A204.1 (cell line): ENCODE results near the gene GAS6.
"Not testable (repeated sequence)": the region's sequence is repeated elsewhere in the genome, so short reads cannot be mapped to it uniquely, and the experiment has no call there.

Source experiments
- FAIRE-seq: peaks from 2 replicates; lab custom pipeline; 2012; peaks lifted over from hg19 to GRCh38; lab: Jason Lieb, UNC

Gene GAS6

GRCh38 chr13:113863524-113864272 lies at the start of gene GAS6:
TSS of gene GAS6 (minus strand) at chr13:113864076. CDS start at chr13:113863920, 156 bp downstream.
- no peak for FAIRE-seq

DNA sequence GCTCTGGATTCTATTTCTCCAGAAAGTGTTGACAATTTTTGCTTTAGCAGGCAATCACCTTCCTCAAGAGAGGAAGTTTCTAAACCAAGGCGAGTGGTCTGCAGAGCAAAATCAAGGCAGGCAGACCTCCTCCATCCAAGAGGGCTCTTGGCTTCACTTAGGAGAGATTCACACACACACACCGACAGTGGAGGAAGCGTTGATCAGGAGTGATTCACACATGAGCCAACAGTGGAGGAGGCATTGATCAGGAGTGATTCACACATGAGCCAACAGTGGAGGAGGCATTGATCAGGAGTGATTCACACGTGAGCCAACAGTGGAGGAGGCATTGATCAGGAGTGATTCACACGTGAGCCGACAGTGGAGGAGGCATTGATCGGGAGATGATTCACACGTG lies 49.5 kb upstream of the GAS6 start:
- FAIRE-seq: not testable (repeated sequence)

DNA sequence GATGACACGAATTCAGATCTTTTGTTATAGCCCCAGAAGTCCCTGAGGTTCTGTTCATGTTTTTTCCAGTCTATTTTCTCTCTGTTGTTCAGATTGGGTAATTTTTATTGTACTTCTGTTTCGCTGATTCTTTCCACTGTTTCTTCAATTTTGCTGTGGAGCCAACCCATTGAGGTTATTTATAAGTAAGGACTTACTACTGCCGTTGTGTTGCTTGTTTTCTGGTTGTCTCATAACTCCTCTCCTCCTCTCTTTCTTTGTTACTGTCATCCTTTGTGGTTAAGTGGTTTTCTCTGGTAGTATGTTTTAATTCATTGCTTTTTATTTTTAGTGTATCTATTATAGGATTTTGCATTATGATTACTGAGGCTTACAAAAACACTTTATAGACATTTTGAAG lies 48.7 kb upstream of the GAS6 start:
- FAIRE-seq: no peak

DNA sequence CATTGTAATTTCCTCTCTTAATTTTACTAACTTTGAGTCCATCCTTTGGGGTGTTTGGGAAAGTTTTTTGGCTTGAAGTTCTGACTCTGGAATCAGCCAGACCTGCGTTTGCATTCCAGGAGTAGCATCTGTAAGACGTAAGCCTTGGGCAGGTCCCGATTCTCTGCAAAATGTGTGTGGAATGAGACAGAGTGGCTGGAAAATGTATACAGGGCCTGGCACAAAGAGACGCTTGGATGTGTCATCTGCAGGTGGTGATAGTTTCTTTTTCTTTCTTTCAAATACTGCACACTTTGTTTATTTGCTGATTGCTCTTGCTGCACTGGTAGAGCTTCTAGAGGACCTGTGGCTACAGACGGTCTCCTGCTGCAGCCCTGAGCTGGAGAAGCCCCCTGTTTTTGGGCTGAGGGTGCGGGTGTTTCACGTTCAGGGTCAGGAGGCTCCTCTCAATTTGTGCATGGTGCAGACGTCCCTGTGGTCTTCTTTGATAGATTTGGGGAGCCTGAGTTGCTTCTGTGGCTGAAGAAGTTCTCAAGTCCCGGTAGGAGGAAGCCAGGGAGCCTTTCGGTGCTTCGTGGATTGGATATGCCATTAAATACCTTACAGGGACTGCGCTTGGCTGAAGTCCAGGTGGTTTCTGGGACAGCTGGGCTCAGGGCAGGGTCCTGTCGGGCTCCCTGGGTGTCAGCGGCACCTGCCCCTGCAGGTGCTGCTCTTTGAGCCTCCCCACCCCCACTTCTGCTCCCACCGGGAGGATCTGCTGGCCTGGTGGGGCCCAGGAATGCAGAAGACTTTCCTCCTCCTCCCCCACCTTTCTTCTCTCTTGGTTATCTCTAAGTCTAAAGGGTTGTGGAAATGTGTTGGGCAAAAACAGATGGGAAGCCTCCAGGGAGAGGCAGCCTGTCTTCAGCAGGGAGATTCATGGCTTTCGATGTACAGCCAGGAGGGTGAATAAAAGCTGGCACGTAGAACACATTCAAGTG lies 44.0 kb upstream of the GAS6 start:
- no peak for FAIRE-seq

GRCh38 chr13:113906571-113906970 lies 42.7 kb upstream of the GAS6 start:
- FAIRE-seq: no peak

DNA sequence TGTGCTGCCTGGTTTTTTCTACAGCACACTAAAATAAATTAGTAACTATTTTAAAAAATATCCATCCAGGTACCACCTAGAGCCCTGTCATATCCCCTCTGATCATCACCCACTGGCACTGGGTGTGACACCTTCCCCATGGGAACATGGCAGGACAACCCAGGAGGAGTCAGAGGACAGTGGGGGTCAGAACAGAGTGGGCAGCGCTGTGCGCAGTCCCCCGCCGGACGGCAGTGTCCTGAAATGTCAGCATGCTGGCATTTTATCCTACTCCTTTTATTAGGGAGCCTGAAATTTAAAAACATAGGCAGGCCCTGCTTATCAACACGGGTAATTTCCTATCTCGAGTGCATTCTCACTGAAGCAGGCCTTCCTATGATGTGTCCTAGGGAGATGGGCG lies 42.1 kb upstream of the GAS6 start:
- no peak for FAIRE-seq

- FAIRE-seq: no peak
These were observed 41.1 kb upstream of the GAS6 start for GRCh38 chr13:113905018-113905417.

GRCh38 chr13:113904411-113904810 lies 40.5 kb upstream of the GAS6 start:
- no peak for FAIRE-seq

DNA sequence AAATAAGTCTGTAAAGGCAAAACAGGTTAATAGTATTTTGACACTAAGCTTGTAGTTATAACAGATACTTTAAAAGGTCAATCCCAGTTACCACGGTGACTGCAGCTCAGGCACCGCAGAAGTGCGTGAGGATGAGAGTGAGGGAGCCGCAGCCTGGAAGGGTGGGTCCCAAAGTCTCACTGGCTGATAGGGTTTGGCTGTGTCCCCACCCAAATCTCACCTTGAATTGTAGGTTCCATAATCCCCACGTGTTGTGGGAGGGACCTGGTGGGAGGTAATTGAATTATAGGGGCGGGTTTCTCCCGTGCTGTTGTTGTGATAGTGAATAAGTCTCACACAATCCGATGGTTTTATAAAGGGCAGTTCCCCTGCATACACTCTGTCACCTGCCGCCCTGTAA lies 40.0 kb upstream of the GAS6 start:
- FAIRE-seq: no peak

DNA sequence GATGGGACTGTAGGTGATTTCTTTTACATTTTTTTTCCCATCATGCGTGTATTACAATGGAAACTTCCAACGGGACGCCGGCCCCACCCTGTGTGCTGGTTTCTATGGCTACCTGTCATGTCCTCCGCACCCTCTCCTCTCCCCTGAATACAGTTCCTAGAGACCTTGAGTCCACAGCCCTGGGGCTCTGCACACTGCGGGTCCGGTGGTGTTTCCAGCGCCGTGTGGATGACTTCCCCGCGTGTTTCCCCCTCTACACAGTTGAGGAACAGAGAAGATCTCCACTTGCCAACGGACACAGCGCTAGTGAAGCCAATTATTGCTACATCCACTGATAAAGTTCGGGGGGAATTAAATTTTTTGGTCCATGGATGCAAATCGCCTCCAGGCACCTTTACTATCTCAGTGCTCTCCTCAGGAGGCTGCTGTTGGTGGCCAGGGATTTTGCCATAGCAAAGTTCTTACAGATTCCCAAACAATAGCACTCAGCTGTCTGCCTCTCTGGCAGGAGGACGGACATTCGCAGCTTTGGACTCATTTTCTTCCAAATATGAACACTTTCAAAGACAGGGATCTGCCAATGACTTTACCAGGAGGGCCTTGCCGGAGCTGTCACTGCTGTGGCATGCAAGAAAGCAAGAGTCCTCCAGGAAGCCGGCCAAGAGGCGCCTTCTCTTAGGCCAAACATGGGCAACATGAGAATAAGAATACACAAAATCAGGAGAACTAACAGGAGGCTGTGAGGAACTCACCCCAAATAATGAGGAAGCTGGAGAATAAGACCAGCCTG lies 39.3 kb upstream of the GAS6 start:
- no peak for FAIRE-seq

- FAIRE-seq: no peak
These were observed 38.6 kb upstream of the GAS6 start for GRCh38 chr13:113902481-113902880.

GRCh38 chr13:113901642-113902041 lies 37.8 kb upstream of the GAS6 start:
- FAIRE-seq: no peak

DNA sequence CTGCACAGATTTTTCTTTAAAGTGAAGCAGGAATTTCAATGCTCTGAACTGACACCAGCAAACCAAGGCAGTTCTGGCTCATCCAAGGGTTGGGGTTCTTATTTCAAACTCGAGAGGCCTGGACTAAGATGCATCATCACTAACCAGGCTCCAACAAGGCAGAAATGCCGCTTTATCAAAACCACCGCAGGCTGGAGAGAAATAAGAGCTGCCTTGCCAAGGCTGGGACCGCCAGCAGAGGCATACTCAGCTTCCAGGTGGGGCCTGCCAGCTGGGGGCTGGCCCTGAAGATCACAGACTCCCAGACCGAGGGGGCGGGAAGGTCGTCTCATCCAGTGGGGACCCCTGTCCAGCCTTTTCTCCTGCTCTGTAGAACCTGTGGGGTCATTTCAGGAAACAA lies 37.4 kb upstream of the GAS6 start:
- FAIRE-seq: no peak

GRCh38 chr13:113900646-113901045 lies 36.8 kb upstream of the GAS6 start:
- no peak for FAIRE-seq

GRCh38 chr13:113898391-113898790 lies 34.5 kb upstream of the GAS6 start:
- no peak for FAIRE-seq

DNA sequence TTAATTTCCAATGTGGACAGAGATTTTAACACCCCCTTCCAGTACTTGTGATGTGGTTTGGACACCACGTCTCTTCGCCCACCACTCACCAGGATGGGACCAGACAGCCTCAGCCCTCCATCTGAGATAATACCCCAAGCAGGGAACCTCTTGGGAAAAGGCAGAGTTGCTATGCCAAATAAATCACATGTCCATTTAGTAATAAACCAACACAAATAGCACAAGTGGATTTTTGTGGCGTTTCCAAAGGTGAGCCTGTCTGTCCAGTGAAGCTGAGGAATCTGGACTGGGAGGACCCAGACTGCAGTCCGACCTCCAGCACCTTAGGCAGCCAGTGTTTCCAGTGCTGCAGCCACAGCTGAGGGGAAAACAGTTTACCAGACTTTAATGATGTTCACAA lies 34.1 kb upstream of the GAS6 start:
- FAIRE-seq: no peak

- FAIRE-seq: no peak
These were observed 33.3 kb upstream of the GAS6 start for GRCh38 chr13:113897161-113897560.

- FAIRE-seq: no peak
These were observed 31.6 kb upstream of the GAS6 start for GRCh38 chr13:113895436-113895835.

- FAIRE-seq: no peak
These were observed 27.1 kb upstream of the GAS6 start for GRCh38 chr13:113890774-113891480.

DNA sequence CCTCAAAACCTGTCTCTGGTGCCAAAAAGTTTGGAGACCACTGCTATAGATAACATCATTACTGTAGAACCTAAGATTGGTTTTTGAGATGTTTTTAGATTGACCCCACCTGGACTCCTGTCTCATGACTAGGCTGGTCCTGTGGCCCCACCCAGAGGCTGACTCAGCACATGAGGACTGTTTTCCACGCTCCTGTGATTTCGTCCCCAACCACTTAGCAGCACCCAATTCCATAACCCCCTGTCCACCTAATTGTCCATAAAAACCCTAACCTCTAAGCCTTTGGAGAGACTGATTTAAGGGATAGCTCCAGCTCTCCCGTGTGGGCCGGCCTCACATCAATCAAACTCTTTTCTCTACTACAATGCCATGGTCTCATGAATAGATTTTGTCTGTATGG lies 25.6 kb upstream of the GAS6 start:
- no peak for FAIRE-seq

DNA sequence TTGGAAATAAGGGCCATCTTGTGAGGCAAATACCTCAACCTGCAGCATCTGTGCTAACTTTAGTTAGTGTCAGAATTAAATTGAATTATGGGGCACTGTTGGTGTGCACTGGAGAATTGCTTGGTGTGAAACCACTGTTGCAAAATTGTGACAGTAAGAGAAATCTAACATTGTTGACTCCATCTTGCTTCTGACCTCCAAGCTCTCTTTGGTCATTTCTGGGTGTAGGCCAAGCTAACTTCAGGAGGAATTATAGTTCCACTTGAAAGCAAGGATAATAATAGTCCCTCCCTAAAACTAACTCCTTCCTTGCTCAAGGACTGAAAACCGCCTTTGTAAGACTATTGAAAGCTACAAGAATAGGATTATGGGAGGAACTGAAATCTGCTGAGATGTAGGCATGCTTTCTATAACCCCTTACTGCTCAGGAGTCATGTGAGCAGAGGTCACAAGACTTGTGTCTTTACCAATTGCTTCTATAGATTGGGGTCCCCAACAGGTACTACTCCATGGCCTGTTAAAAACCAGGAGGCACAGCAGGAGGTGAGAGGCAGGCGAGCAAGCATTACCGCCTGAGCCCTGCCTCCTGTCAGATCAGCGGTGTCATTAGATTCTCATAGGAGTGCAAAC lies 24.9 kb upstream of the GAS6 start:
- no peak for FAIRE-seq
